ENCODE measurements around the gene TSC22D1.
"Not testable (repeated sequence)": the region's sequence is repeated elsewhere in the genome, so short reads cannot be mapped to it uniquely, and the experiment has no call there.

The TSC22D1 gene

GRCh38 chr13:44463759-44464158 lies 112.4 kb downstream of the TSC22D1 start:
- H3K79me2 ChIP-seq (ENCODE audit: insufficient read depth, low read length): no peaks in the 10 kb centered on the region
- no peak overlapping the region for H2AFZ ChIP-seq (ENCODE audit: low read length)
- TF ChIP-seq CTCF (conservative IDR thresholded peaks at IDR 0.05; ENCODE audit: low read length) (no peak), EZH2phosphoT487 (IDR thresholded peaks at IDR 0.05; ENCODE audit: borderline replicate concordance) (no peak)
- no peaks in the 10 kb centered on the region for H3K36me3 ChIP-seq (ENCODE audit: insufficient read depth, low read length)
- H3F3A ChIP-seq (ENCODE audit: low read depth): no peaks in the 10 kb centered on the region
- no peaks in the 10 kb centered on the region for H3K9me3 ChIP-seq (ENCODE audit: insufficient read depth, low read depth, low read length)
- no peaks in the 10 kb centered on the region for H3K9me2 ChIP-seq (replicated peaks; ENCODE audit: low read depth, low read length)
- no peak overlapping the region for H3K4me3 ChIP-seq (ENCODE audit: low read length, poor library complexity, severe bottlenecking)
- no peaks in the 10 kb centered on the region for H4K20me1 ChIP-seq (ENCODE audit: insufficient read depth, low read length, poor library complexity, severe bottlenecking)
- no peaks in the 10 kb centered on the region for H3K27me3 ChIP-seq (ENCODE audit: insufficient read depth, low read length, poor library complexity, severe bottlenecking)
- no peak overlapping the region for H3K9ac ChIP-seq (ENCODE audit: low read depth, low read length, poor library complexity, severe bottlenecking)
- peaks cover 9% of the 10 kb centered on the region for H3K4me1 ChIP-seq (ENCODE audit: insufficient read depth, low read length, poor library complexity, severe bottlenecking)
- no peak overlapping the region for H3K4me2 ChIP-seq (ENCODE audit: low read depth, low read length, poor library complexity, severe bottlenecking)

GRCh38 chr13:44459674-44460073 lies 116.5 kb downstream of the TSC22D1 start:
- H3K79me2 ChIP-seq (ENCODE audit: insufficient read depth, low read length): no peaks in the 10 kb centered on the region
- H3K27me3 ChIP-seq (ENCODE audit: insufficient read depth, low read length, poor library complexity, severe bottlenecking): no peaks in the 10 kb centered on the region
- no peaks in the 10 kb centered on the region for H3K9me3 ChIP-seq (ENCODE audit: insufficient read depth, low read depth, low read length)
- TF ChIP-seq EZH2phosphoT487 (IDR thresholded peaks at IDR 0.05; ENCODE audit: borderline replicate concordance): no peak
- TF ChIP-seq CTCF (conservative IDR thresholded peaks at IDR 0.05; ENCODE audit: low read length): no peak
- no peak overlapping the region for H3K4me2 ChIP-seq (ENCODE audit: low read depth, low read length, poor library complexity, severe bottlenecking)
- H4K20me1 ChIP-seq (ENCODE audit: insufficient read depth, low read length, poor library complexity, severe bottlenecking): no peaks in the 10 kb centered on the region
- no peak overlapping the region for H2AFZ ChIP-seq (ENCODE audit: low read length)
- H3K4me3 ChIP-seq (ENCODE audit: low read length, poor library complexity, severe bottlenecking): no peak overlapping the region
- H3K4me1 ChIP-seq (ENCODE audit: insufficient read depth, low read length, poor library complexity, severe bottlenecking): peaks cover 8% of the 10 kb centered on the region
- H3K9ac ChIP-seq (ENCODE audit: low read depth, low read length, poor library complexity, severe bottlenecking): no peak overlapping the region
- H3F3A ChIP-seq (ENCODE audit: low read depth): no peaks in the 10 kb centered on the region
- H3K36me3 ChIP-seq (ENCODE audit: insufficient read depth, low read length): no peaks in the 10 kb centered on the region
- H3K9me2 ChIP-seq (replicated peaks; ENCODE audit: low read depth, low read length): no peaks in the 10 kb centered on the region

- Histone ChIP-seq H3K36me3 (ENCODE audit: insufficient read depth, low read length) (no peaks in the 10 kb centered on the region), H3K9me2 (replicated peaks; ENCODE audit: low read depth, low read length) (no peaks in the 10 kb centered on the region), H3K79me2 (ENCODE audit: insufficient read depth, low read length) (no peaks in the 10 kb centered on the region), H3K9me3 (ENCODE audit: insufficient read depth, low read depth, low read length) (no peaks in the 10 kb centered on the region), H3K4me3 (ENCODE audit: low read length, poor library complexity, severe bottlenecking) (no peak overlapping the region), H3K4me2 (ENCODE audit: low read depth, low read length, poor library complexity, severe bottlenecking) (peak overlapping the region; percentile 48), H3F3A (ENCODE audit: low read depth) (no peaks in the 10 kb centered on the region), H3K4me1 (ENCODE audit: insufficient read depth, low read length, poor library complexity, severe bottlenecking) (peaks cover 4% of the 10 kb centered on the region), H2AFZ (ENCODE audit: low read length) (no peak overlapping the region), H3K27me3 (ENCODE audit: insufficient read depth, low read length, poor library complexity, severe bottlenecking) (no peaks in the 10 kb centered on the region), H4K20me1 (ENCODE audit: insufficient read depth, low read length, poor library complexity, severe bottlenecking) (no peaks in the 10 kb centered on the region), H3K9ac (ENCODE audit: low read depth, low read length, poor library complexity, severe bottlenecking) (no peak overlapping the region)
- TF ChIP-seq CTCF (conservative IDR thresholded peaks at IDR 0.05; ENCODE audit: low read length) (no peak), EZH2phosphoT487 (IDR thresholded peaks at IDR 0.05; ENCODE audit: borderline replicate concordance) (no peak)
These were observed 117.7 kb downstream of the TSC22D1 start for GRCh38 chr13:44458313-44458975.

- not testable (repeated sequence) for H3K4me3 ChIP-seq (ENCODE audit: low read length, poor library complexity, severe bottlenecking); H3K4me1 ChIP-seq (ENCODE audit: insufficient read depth, low read length, poor library complexity, severe bottlenecking); H3F3A ChIP-seq (ENCODE audit: low read depth); H4K20me1 ChIP-seq (ENCODE audit: insufficient read depth, low read length, poor library complexity, severe bottlenecking); H3K4me2 ChIP-seq (ENCODE audit: low read depth, low read length, poor library complexity, severe bottlenecking); H3K79me2 ChIP-seq (ENCODE audit: insufficient read depth, low read length); H3K27me3 ChIP-seq (ENCODE audit: insufficient read depth, low read length, poor library complexity, severe bottlenecking); H2AFZ ChIP-seq (ENCODE audit: low read length); H3K36me3 ChIP-seq (ENCODE audit: insufficient read depth, low read length); H3K9ac ChIP-seq (ENCODE audit: low read depth, low read length, poor library complexity, severe bottlenecking); H3K9me2 ChIP-seq (replicated peaks; ENCODE audit: low read depth, low read length); H3K9me3 ChIP-seq (ENCODE audit: insufficient read depth, low read depth, low read length)
These were observed 119.9 kb downstream of the TSC22D1 start for GRCh38 chr13:44456212-44456611.
